AG04449 (cell line): ENCODE results near the gene PPM1B.

Experiments
- CTCF ChIA-PET: fragments of 350-600 bp; formaldehyde crosslinking; extraction: SDS; loops from one replicate; lab custom pipeline; 2021; ENCODE audit warnings: antibody characterized with exemption; lab: Yijun Ruan, JAX
- POLR2A ChIA-PET: fragments of 400-600, 350-600 bp; formaldehyde crosslinking; extraction: SDS; loops from one replicate; lab custom pipeline; 2020; ENCODE audit warnings: antibody characterized with exemption, inconsistent platforms; lab: Yijun Ruan, JAX
- DNase-seq: peaks from one replicate; pipeline ENCODE4 v3.0.0-alpha.2; 2010; ENCODE audit warnings: low read depth, low spot score
- H3K4me3 ChIP-seq: 2 replicates; pipeline ENCODE4 v1.5.1; 2011; ENCODE audit warnings: low read depth, mild to moderate bottlenecking, control low read depth, low read length
- TF ChIP-seq, protein P1 (sequence below): IDR thresholded peaks from one replicate; pipeline ENCODE4 v1.5.1; 2011; ENCODE audit warnings: mild to moderate bottlenecking, moderate library complexity, low read length, control low read depth, inconsistent platforms; ENCODE audit not compliant: insufficient read depth; ENCODE audit errors: missing control alignments

PPM1B gene

DNA sequence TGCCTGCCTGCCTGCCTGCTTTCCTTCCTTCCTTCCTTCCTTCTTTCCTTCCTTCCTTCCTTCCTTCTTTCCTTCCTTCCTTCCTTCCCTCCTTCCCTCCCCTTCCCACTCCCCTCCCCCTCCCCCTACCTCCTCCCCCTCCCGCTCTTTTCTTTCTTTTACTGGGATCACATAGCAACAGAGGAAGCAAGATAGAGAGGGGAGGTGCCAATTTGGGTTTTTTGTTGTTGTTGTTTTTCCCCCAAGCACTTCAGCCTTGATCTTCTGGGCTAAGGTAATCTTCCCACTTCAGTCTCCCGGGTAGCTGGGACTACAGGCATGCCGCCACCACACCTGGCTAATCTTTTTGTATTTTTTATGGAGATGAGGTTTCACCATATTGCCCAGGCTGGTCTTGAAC is 20.0 kb downstream of the PPM1B start:
- no peak for DNase-seq
- ChIA-PET POLR2A (no interaction called here), CTCF (no interaction called here)
- H3K4me3 ChIP-seq: no peak overlapping the region
- TF ChIP-seq, protein P1, sequence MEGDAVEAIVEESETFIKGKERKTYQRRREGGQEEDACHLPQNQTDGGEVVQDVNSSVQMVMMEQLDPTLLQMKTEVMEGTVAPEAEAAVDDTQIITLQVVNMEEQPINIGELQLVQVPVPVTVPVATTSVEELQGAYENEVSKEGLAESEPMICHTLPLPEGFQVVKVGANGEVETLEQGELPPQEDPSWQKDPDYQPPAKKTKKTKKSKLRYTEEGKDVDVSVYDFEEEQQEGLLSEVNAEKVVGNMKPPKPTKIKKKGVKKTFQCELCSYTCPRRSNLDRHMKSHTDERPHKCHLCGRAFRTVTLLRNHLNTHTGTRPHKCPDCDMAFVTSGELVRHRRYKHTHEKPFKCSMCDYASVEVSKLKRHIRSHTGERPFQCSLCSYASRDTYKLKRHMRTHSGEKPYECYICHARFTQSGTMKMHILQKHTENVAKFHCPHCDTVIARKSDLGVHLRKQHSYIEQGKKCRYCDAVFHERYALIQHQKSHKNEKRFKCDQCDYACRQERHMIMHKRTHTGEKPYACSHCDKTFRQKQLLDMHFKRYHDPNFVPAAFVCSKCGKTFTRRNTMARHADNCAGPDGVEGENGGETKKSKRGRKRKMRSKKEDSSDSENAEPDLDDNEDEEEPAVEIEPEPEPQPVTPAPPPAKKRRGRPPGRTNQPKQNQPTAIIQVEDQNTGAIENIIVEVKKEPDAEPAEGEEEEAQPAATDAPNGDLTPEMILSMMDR: no peak

DNA sequence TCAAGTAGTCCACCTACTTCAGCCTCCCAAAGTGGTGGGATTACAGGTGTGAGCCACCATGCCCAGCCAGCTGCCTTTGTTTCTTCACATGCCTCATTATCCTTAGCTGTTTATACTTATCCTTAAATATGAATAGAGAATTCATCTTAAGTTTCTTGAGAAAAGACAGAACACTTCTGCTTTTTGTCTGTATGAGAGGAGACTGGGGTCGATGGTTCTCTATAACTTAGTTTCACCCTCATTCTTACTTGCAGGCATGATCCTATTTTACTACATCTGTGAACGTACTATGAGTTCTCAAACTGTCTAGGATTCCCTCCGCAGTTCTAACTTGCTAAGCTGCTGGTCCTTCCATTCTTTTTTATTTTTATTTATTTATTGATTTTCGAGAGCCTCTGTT is 20.4 kb downstream of the PPM1B start:
- ChIA-PET CTCF (no interaction called here), POLR2A (no interaction called here)
- DNase-seq: no peak
- TF ChIP-seq, protein P1: no peak
- H3K4me3 ChIP-seq: no peak overlapping the region

DNA sequence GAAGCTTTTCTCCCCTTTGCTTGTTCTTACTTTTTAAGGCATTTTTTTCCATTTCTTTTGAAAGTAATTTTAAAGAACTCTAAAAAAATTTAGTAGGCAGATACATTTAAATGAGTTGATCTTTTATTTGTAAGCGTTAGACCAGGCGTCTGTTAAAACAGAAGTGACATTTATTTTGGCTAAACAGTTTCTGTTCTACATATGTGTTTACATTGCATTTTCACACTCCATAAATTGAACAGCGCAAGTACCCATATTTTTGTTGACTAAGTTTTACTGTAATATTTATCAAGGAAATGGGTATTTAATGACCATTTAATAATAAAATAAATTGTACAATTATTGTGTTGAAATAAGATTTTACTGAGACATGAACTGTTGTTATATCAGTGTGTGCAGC is 21.9 kb downstream of the PPM1B start:
- DNase-seq: no peak
- H3K4me3 ChIP-seq: no peak overlapping the region
- POLR2A ChIA-PET: no interaction called here
- TF ChIP-seq, protein P1: no peak
- CTCF ChIA-PET: no interaction called here

DNA sequence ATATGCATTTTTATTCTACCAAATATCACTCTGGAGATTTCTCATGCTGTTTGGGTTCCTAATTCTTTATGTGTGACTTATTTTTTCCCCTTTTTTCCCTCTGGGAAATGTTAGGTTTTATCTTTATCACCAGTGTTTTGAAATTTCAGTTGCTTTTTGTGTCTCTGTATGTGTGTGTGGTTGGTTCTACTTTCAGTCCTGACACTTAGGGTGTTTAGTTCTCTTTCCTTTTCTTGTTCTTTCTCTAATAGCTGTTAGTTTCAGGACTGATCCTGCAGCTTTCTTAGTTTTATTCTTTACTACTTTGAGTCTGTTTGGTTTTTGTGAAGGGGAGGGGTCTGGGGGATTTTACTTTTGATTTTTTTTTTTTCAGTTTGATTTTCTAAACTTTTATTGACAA is 23.1 kb downstream of the PPM1B start:
- ChIA-PET POLR2A (interaction anchor here (0.7 kb wide), 1 partner anchor 213 kb away, joined by 3 read pairs; no protein-coding TSS in a partner anchor), CTCF (no interaction called here)
- H3K4me3 ChIP-seq: no peak overlapping the region
- no peak for DNase-seq
- TF ChIP-seq, protein P1: no peak

DNA sequence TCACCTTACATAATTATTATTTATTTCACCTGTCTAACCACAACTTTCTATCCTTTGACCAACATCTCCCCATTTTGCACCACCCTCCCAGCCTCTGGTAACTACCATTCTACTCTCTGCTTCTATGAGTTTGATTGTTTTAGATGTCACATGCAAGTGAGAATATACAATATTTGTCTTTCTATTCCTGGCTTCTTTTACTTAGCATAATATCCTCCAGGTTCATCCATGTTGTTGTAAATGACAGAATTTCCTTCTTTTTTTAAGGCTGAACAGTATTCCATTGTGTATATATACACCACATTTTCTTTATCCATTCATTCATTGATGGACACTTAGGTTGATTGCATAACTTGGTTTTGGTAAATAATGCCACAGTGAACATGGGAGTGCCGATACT is 24.0 kb downstream of the PPM1B start:
- no peak for DNase-seq
- TF ChIP-seq, protein P1: no peak
- ChIA-PET CTCF (no interaction called here), POLR2A (no interaction called here)
- H3K4me3 ChIP-seq: no peak overlapping the region

DNA sequence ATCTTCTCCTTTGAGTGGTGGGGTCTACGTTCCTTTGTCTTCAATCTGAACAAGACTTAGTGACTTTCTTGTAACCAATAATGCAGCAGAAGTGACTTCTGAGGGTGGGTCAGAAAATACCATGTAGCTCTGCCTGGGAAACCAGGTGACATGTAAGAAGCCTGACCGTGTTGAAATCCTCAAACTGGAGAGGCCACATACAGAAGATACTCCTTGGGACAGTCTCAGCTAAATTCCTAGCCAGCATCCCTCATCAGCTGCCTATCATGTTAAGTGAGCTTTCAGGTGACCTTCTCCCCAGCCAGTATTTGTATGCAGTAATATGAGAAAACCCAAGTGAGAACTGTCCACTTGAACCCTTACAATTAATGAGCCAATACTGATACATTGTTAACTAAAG is 27.0 kb downstream of the PPM1B start:
- TF ChIP-seq, protein P1: no peak
- POLR2A ChIA-PET: no interaction called here
- no peak overlapping the region for H3K4me3 ChIP-seq
- DNase-seq: no peak
- CTCF ChIA-PET: no interaction called here
